NCI-H2107 (cell line): ENCODE measurements around the gene SAMD1.

Source experiments
- DNase-seq: peaks from one replicate; lab custom pipeline; 2025; lab: John Stamatoyannopoulos, UW

The SAMD1 gene

DNA sequence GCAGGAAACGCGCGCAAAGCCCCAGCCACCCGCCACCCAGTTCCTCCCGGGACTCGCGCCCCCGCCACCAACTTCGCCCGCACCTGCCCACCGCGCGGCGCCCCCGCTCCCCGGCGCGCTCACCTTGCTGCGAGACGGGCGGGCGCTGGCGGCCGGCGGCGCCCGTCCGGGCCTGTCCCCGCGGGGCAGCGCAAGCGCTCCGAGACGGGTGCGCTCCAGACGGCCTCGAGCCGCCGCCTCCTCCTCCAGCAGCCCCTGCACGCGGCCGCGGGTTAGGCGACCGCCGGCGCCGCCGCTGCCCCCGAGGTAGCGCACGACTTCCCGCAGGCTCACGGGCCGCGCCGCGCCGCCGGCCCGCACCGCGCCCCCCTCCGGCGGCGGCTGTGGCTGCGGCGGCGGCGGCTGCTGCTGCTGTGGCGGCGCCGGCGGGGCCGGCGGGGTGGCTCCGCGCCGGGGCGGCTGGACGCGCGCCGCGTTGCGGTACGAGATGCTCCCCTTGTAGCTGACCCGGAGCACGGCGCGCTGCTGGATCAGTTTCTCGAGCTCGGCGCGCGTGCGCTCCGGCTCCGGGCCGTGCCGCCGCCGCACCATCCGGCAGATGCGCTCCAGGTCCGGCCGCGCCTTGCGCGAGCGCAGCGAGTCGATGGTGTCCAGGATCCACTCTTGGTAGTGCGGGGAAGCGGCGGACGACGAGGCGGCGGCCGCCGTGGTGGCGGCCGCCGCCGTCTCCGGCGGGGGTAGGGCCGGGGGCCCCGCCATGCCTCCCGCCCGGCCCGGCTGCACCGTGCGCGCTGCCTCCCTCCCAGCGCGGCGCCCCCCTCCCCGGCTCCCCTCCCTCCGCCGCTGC is 666 bp downstream of the SAMD1 start:
- no peak for DNase-seq

DNA sequence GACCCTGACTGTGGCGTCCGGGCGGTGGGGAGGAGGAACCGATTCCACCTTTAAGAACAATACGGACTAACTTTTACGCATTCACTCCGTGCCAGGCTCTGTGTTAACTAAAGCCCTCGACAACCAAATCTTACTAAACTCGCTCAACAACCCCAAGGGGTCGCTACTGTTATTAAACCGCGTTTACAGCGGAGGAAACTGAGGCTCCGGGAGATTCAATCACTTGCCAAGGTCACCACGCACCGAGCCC is 1.2 kb downstream of the SAMD1 start:
- no peak for DNase-seq

DNA sequence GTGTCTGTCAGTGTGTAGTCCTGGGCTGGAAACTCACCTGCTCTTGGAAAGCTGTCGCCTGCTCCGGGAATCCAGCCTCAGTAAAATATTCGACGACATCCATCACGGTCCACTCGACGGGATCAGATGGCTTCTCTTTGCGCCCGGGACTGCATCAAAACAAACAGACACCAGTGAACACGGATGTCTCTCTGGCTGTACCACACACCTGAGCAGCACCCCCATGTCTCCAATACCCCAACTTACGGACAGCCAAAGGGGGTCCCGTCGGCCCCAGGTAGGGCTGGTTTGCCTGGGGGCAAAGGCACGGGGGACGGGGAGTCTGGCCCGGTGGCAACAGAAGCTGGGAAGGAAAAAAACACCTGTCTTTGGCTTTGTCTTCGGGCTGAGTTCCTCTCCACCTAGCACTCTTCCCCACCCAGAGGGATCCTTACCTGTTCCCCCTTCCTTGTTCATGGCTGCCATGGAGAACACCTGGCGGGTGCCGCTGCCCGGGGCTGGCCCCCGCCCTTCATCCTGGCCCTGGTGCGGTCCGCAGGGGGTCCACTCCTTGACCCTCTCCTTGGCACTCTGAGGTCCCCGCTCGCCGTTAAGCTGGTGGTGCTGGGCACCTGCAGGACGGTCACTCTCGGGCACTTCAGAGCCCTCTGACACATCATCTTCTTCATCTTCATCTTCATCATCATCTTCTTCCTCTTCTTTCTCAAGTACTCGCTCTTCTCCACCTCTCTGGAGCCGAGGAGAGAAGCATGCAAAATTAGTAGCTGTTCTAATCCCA is 1.7 kb downstream of the SAMD1 start:
- DNase-seq = no peak

DNA sequence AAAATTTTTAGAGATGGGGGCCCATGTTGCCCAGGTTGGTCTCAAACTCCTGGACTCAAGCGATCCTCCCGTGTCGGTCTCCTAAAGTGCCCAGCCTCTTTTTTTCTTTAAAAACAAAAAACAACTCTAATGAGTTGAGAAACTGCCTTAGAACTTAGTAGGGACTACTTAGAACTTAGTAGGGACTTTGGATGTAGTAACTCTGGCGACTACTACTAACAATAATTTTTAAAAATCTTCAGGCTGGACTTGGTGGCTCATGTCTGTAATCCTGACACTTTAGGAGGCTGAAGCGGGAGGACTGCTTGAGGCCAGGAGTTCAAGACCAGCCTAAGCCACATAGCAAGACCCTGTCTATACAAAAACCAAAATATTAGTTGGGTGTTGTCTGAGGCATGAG is 4.5 kb downstream of the SAMD1 start:
- DNase-seq = no peak

DNA sequence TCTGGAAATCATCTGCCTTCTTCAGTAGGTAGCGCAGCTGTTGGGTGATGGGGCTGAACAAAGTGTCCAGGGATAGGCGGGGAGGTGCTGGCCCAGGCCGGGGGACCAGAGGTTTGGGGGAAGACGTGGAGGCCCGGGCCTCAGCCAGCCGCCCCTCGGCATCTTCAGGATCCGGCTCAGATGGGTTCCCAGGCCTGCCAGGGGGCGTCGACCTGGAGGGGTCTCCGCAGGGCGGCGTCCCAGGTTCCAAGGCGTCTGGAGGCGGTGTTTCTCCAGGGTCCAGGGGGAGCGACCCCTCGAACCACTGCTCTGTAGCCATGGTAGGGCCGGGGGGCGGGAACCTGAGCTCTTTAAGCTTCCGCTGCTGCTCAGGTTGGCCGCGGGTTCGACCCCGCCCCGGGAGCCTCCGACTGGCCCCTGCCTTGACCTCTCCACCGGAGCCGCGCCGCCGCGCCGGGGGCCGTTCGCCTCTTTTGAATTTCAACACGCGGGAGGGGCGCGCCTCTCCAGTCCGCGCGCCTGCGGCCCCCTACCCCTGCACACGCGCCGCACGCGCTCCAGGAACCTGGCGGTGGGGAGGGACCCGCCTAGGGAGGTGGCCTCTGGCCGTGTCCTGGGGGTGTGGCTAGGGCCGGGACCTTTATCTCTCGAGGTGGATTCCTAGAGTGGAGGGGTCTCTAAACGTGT is 5.1 kb downstream of the SAMD1 start, which contains the start of gene C19orf67:
Gene C19orf67, minus strand, starts transcription at position 475 of the 687 bp plus-strand sequence. Its CDS starts 156 bp downstream, at position 319.
- DNase-seq = no peak

DNA sequence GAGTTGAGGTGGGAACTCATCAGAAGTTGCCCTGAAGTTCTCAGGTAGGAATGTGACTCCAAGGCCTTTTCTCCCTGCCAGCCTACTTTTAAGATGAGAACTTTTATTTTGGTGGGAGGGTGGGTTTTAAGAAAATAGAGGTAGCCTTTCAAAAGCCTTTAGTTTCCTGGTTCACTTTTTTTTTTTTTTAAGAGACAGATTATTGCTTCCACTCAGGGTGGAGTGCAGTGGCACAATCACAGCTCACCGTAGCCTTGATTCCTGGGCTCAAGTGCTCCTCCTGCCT is 7.9 kb downstream of the SAMD1 start:
- no peak for DNase-seq

DNA sequence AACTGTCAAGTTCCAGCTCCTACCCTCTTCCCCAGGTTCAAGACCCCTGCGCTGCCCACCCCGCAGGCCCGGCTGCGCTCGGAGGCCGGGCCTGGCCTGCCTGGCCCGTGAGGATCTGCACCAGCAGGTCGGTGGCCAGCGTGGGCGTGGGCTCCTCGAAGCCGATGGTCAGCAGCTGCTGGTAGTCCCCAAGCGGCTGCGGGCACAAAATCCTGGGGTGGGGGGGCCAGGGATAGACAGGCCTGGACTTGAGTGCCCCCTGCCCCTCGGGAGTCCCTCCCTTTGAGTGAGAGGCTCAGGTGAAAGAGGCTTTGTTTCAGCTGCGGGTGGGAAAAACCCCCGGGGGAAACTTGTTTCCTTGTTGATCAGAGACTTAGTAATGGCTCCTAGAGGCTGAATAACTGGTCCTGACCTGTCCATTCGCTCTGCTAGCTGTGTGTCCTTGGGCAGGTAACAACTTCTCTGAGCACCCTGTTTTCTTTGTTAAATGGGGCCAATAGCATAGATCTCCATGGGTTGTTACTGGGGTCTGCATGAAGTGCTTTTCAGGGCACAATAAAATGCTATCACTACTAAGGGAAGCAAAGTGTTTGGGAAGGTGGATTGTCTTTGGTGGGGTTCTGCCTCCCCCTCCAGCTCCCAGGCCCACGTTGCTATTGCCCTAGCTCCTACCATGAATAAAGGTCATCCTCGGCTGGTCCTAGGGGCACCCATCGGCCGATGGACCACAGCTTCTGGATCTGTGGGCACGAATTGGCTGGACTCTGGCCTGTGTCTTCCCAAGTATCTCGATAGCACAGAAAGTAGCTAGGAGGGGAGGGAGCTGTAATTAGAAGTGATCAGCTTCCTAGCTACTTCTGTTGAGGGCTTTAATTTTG is 8.5 kb downstream of the SAMD1 start:
- no peak for DNase-seq

DNA sequence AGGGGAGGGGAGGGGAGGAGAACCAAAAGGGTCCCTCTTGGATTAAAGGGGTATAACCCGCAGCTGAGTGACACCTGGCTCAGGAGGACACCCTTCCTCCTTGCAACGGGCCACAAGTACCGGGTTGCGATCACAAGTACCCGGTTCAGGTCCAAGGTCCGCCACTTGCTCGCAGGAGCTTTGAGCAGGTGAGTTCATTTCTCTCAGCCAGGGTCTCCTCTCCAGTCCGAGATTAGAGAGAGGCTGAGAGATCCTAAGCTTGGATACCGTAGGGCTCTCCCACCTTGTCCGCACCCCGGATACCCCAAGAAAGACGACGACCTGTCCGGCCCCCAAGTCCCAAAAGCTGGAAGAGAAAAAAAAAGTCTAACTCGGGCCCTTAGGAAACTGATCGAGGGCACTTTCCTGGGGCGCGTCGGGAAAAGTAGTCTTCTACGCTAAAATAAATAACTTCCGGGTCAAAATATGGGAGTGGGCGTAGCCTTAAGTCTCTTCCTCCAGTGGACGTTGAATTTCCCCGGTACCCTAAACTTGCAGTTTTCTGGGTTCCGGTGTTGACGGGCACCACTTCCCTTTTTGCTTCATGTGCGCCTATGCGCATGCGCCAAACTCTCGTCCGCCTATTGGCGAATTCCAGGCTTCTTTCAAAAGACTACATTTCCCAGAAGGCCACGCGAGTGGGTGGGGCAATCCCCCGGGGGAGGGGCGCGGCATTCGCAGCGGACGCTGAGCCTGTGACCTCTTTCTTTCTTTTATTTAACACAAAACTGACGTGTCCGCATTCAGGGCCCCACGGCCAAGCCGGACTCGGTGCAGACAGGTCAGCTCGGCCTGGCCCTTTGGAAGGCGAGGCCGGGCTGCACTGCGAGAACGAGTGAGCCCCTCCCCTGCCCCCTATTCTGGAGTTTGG is 9.4 kb downstream of the SAMD1 start:
- DNase-seq = peak; percentile 98

DNA sequence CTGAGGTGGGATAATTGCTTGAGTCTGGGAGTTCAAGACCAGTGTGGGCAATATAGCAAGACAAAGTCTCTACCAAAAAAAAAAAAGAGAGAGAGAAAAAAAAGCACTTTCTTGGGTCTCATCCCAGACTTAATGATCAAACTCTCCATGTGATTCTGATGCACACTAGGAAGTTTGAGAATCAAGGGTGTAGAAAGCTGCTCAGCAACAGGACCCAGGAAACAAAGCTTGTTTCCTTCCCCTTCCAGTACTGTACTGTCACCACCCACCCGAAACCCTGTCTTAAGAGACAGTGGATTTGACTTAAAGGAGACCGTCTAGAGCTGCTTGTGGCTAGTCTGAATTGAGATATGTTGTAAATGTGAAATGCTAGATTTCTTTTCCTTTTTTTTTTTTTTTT is 12.1 kb downstream of the SAMD1 start:
- no peak for DNase-seq

DNA sequence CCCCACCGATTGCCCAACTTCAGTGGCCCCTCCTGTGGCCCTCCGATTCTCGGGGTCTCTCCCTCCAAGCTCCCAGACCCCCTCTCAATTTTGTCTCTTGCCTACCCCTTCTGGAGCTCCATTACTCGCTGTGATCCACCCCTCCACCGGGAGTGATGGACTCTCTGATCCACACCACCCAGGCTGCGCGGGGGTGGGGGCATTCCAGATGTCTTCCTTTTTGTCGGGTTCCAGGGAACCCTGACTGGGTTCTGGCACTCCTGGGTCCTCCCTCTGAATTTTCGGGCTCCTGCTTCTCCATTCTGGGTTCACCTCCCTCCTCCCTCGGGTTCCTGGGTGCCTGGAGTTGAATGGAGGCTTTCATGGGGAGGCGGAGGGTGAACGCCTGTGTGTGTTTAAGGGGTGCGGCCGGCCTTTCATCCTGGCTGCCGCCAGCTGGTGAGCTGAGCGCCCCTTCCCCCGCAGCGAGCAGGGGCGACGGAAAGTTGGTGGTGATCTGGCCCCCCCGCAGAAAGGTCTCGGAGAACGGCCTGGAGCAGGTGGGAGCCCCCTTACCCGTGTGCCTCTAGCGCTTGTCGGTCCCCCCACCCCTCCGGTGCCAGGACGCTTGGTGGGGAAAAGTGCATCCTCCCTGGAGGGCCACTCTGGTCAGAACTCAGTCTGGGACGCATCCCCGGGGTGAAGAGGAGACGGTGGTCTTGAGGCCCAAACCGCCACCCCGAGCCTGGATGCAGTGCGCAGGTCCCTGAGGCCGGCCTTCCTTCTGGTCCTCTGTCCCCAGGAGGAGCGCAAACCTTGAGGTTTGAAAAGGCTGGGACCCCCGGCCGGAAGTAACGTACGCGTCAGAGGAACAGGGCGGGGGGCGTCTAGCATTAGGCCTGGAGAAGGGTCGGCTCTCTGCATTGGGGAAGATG is 16.4 kb downstream of the SAMD1 start:
- no peak for DNase-seq

DNA sequence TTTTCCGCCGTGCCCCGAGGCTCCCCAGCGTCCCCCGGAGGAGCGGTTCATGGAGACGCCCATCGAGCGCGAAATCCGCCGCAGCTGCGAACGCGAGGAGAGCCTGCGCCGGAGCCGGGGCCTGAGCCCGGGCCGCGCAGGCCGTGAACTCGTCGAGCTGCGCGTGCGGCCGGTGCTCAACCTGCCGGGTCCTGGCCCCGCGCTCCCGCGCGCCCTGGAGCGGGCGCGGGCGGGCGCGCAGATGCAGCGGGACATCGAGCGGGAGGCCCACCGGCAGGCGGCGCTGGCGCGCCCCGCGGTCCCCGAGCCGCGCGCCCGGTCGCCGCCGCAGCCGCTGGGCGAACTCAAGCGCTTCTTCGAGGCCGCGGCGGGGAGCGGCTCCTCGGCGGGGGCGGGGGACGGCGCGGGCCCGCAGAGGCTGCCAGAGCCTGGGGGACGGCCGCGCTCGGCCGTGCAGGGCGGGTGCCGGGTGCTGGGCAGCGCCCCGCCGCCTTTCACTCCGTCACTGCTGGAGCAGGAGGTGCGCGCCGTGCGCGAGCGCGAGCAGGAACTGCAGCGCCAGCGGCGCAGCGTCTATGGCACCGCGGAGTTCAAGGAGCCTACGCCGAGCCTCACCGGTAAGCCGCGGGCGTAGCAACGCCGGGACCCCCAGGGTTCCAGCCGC is 17.2 kb downstream of the SAMD1 start:
- no peak for DNase-seq

DNA sequence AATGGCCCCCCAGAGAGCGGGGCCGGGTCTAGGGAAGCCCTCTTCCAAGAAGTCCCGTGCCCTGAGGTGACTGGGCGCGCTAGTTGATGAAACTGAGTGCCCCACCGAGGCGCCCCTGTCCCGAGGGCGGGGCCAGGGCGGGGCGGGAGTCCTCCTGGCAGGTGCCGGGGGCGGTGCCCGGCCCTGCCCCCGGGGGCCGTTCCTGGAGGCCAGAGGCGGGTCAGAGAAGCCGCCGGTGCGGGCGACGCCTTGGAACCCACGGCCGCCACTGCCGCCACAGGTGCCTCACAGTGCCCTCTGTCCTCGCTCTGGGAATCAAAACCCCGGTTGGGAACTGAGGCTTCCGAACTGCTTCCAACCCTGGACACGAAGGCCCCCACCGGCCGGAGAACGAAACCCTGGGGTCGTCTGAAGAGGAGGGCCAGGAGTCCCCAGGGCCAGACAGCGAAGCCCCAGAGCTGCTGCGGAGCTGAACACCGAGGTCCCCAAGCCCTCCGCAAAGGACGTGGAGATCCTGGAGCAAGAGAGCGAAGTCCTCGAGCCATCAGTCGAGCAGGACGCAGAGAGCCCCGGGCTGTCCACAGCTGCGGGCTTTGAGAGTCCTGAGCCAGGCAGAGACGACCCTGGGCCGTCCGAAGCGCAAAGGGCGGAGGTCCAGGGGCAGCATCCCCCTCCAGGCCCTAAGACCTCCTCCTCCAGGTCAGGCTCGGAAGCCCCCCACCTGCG is 17.9 kb downstream of the SAMD1 start, which contains the start of gene MISP3:
Gene MISP3, plus strand, starts transcription at position 252 of the 726 bp plus-strand sequence. CDS start 524 bp downstream, outside the sequence.
- DNase-seq = no peak

DNA sequence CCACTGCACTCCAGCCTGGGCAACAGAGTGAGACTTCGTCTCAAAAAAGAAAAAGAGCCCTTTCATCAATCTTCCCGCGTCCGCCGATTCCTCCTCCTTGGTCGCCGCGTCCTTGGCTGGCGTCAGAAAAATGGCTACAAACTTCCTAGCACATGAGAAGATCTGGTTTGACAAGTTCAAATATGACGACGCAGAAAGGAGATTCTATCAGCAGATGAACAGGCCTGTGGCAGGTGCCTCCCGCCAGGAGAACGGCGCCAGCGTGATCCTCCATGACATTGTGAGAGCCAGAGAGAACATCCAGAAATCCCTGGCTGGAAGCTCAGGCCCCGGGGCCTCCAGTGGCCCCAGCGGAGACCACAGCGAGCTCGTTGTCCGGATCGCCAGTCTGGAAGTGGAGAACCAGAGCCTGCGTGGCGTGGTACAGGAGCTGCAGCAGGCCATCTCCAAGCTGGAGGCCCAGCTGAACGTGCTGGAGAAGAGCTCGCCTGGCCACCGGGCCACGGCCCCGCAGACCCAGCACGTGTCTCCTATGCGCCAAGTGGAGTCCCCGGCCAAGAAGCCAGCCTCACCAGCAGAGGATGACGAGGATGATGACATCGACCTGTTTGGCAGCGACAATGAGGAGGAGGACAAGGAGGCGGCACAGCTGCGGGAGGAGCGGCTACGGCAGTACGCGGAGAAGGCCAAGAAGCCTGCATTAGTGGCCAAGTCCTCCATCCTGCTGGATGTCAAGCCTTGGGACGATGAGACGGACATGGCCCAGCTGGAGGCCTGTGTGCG is 20.1 kb downstream of the SAMD1 start:
- DNase-seq = no peak

DNA sequence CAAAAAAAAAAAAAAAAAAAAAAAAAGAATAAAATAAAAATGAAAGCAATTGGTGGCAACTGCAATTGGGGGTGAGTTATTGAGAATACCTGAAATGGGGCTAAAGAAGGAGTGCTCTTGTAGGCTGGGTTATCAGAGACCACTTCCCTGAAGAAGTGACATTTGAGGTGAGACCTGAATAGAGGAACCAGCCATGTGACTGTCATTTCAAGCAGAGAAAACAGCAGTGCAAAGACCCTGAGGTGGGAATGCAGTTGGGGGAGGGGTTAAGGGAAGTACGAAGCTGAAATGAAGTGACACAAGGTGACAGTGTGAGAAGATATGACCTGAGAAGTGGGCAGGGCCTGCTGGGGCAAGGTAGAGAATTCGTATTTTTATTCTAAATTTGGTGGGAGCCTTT is 24.4 kb downstream of the SAMD1 start:
- DNase-seq = no peak

DNA sequence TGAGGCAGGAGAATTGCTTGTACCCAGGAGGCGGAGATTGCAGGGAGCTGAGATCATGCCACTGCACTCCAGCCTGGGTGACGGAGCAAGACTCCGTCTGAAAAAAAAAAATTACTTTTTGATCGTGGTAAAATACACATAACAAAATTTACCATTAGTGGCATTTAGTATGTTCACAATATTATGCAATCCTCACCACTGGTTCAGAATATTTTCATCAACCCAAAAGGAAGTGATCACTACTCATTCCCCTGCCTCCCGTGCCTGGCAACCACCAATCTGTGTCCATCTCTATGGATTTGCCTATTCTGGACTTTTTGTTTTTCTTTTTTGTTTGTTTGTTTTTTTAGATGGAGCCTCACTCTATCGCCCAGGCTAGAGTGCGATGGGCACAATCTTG is 27.4 kb downstream of the SAMD1 start:
- DNase-seq = no peak

DNA sequence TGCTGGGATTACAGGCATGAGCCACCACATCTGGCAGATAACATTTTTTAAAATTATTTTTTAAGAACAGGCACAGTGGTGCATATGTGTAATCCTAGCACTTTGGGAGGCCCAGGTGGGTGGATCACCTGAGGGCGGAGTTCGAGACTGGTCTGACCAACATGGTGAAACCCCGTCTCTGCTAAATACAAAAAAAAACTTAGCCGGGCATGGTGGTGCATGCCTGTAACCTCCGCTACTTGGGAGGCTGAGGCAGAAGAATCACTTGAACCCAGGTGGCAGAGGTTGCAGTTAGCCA is 28.0 kb downstream of the SAMD1 start:
- no peak for DNase-seq

DNA sequence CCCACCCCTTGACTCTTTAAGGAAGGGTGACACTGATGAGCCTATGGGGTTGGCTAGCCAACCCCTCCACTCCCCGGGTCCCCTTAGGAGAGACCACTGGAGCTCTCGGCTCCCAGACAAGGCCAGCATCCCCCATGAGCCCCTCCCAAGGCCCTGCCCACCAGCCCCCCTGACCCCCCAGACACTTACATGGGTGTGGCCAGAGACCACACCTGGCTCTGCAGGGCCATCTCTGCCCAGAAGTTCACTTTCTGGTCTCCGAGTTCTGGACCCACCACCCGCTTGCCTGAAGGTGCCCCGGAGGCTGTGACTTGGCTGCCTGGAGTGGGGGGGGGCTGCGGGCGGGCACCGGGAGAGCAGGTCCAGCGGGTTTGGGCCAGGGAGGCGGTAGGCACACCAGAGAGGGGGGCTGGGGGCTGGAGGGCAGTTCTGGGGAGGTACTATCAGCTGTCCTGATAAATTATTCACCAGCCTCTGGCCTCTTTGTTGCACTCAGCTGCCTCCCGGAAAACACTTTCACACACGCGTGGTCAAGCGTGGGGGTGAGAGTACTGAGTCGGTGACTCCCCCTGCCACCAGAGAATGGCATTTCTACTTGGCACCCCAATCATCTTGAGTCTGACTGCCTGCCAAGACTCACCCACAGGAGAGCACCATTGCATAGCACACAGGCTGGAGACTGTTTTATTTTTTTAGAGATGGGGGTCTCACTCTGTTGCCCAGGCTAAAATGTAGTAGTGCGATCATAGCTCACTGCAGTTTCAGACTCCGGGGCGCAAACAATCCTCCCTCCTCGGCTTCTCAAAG is 28.6 kb downstream of the SAMD1 start, which contains the start of gene PALM3:
Gene PALM3, minus strand, starts transcription at position 326 of the 807 bp plus-strand sequence. Its CDS starts 96 bp downstream, at position 230.
- no peak for DNase-seq
